Activated naive CD4-positive, alpha-beta T cell treated with anti-CD3 and anti-CD28 coated beads, Interleukin-2, amount 50 U/mL, for 72 hours (primary cell): ENCODE results near the gene L3HYPDH. TPM values are rescaled to one million over a fixed set of nuclear protein-coding genes. Genes with fewer than 3 reads are reported as not detected.

Experiments used
- ATAC-seq, 2 donors: fragments of 150-1000 bp; cut with Tn5 transposase; 2 replicates each; pipeline ENCODE4 v1.10.0; 2021; ENCODE audit warnings: mild to moderate bottlenecking in 2 of 2, moderate library complexity in 2 of 2
- DNase-seq, 2 donors: peaks; one replicate each; pipeline ENCODE4 v3.0.0; 2021 to 2022; ENCODE audit warnings: low spot score in 2 of 2
- H3K27ac Mint-ChIP-seq, 2 donors: one replicate each; pipeline ENCODE4 v1.8.0; 2022; ENCODE audit warnings: mild to moderate bottlenecking in 2 of 2, mixed read lengths in 2 of 2
- H3K36me3 Mint-ChIP-seq, 2 donors: one replicate each; pipeline ENCODE4 v1.8.0; 2022; ENCODE audit warnings: mixed read lengths in 2 of 2
- H3K9me3 Mint-ChIP-seq, 2 donors: one replicate each; pipeline ENCODE4 v1.8.0; 2022; ENCODE audit warnings: mixed read lengths in 2 of 2
- total RNA-seq, 2 donors: library from RNA; stranded (reverse); gene quantifications; one replicate each; pipeline ENCODE4 v1.2.3, GENCODE V29; 2022

L3HYPDH gene
- total RNA-seq, 2 donors from 2014 or later, result 6.4 to 16.2 TPM

DNA sequence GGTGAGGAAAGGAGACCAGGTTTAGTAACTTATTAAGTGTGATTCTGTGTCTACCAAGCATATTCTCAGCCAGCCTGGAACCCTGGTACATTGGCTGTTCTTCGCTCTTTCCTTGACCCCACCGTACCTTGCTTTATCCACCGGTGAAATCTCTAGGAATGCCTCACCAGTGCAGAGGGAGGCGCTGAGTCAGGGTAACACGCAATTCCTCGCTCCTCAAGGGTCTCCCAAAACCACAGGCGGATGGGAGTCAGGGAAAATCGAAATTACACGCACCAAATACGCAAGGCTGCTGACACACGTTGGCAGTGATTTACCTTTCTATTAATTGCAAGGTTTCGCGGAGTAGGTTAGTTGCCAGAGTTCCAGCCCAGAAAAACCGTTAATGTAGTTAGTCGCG is 845 bp downstream of the L3HYPDH start:
- Mint-ChIP-seq H3K9me3 (no peaks in the 10 kb centered on the region), H3K27ac (peak overlapping the region; percentile 90 to 92), H3K36me3 (peaks cover 13 to 23% of the 10 kb centered on the region in 2 donors)
- no peak for DNase-seq
- no peak for ATAC-seq

DNA sequence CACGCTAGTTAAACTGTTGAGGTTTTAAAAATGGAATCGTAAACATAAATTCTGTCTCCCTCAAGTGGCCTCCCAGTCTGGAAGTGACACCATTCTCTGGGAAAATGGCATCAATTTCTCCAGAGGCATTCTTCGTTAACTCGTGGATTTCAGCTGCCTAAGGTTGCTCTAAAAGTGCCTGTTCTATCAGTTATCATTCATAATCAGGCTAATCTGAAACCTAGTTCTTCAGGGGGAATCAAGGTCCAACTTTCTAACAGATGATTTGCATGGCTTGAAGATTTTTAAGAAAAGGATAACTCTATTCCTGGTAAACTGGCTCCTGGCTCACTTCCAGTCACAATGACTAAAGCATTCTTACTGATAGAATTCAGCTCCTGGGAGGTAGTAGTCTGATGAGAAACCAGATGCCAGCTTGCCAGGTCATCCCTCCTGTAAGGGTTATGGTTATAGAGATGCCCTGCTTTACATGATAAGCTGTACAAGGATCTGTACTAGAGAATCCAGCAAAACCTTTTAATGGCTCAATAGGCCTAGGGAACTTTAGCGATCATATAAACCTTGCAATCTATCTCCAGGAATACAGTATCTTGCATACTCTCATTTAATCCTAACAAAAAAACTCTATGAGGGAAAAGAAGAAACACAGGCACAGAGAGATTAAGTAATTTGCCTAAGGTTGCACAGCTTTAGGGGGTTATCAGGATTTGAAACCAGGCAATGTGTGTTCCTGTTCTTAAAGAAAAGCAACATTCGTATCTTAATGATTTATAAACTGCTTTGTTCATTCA is 1.5 kb downstream of the L3HYPDH start:
- no peak for DNase-seq
- no peak for ATAC-seq
- H3K27ac Mint-ChIP-seq, result peak overlapping the region; percentile 90 to 92
- peaks cover 13 to 20% of the 10 kb centered on the region in 2 donors for H3K36me3 Mint-ChIP-seq
- H3K9me3 Mint-ChIP-seq, result no peaks in the 10 kb centered on the region

DNA sequence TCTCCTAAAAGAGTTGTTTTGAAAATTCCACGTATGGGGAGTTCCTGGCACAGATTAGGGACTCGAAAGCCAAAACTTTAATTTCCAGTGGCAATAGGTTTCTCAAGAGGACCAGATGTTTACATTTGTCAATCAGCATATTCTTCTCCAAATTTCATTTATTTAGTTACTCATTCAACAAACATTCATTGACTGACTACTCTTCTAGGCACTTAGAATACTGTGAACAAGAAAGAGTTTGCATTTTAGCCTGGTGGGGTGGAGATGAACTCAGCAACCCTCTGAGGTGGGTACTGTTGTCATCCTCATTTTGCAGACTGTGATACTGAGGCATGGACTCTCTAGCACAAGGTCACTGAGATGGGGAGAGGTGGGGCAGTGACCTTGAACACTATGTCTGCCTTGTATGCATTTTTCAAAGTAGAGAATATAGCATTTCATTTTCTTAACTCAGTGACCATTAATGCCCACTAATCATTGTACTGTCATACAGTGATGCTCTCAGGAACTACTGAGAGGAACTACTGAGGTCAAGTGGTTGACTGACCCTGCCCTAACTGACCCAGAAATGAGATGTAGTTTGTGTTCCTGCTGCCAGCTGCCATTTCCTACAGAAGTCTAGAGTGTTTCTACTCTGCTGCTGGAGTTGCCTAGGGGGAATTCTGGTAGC is 2.2 kb downstream of the L3HYPDH start:
- H3K36me3 Mint-ChIP-seq, result peaks cover 13 to 20% of the 10 kb centered on the region in 2 donors
- no peaks in the 10 kb centered on the region for H3K9me3 Mint-ChIP-seq
- DNase-seq, result no peak
- no peak for ATAC-seq
- peak overlapping the region; percentile 29 to 90 for H3K27ac Mint-ChIP-seq

DNA sequence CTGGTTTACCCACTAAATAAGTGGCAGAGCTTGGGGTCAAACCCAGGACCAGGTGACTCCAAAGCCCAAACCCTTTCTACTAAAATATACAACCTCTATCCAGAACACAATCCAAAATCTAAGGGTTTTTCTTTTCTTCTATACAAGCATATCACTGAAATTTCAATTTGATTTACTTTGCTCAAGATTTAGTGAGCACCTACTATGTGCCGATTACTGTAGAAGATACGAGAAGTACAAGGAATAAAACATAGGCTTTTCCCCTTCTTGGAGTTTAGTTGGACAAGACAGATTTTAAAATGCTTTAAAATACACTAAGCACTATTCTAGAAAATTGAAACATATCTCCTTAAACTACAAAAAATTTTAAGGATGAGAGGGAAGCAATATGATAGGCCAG is 2.8 kb downstream of the L3HYPDH start:
- peaks cover 13 to 20% of the 10 kb centered on the region in 2 donors for H3K36me3 Mint-ChIP-seq
- no peak overlapping the region for H3K27ac Mint-ChIP-seq
- ATAC-seq, result no peak
- no peak for DNase-seq
- no peaks in the 10 kb centered on the region for H3K9me3 Mint-ChIP-seq

DNA sequence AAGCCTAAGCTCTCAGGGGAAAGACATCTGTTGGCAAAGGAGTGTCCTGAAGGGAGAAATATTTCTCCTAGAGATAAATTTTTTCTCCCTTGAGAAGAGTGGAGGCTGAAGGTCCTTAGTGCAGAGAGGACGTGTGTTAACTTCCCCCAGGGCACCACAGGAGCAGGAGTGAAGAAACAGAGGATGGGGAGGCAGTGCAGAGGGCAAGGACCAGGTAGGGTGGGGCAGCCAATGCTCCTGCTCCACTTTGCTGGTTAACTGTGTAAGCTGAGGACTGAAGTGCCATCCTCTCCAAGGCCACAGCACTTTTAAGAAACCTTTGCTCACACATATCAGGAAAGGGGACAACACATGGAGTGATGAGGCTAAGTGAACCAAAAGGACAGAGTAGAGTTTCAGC is 4.0 kb downstream of the L3HYPDH start:
- DNase-seq (no peak), ATAC-seq (no peak)
- H3K9me3 Mint-ChIP-seq, result no peaks in the 10 kb centered on the region
- peaks cover 13 to 19% of the 10 kb centered on the region in 2 donors for H3K36me3 Mint-ChIP-seq
- H3K27ac Mint-ChIP-seq, result peak overlapping the region in 1 of 2 donors; percentile 70

DNA sequence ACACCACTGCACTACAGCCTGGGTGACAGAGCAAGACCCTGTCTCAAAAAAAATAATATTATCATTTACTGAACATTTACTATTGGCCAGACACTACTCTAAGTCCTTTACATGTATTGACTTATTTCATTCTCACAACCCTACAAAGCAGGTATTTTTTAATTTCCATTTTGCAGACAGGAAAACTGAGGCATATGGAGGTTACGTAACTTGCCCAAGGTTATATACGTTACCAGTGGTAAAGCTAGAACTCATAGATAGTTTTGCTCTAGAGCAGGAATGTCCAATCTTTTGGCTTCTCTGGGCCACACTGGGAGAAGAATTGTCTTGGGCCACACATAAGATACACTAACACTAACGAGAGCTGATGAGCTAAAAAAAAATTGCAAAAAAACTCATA is 5.7 kb downstream of the L3HYPDH start:
- Mint-ChIP-seq H3K27ac (no peak overlapping the region), H3K9me3 (no peaks in the 10 kb centered on the region), H3K36me3 (peaks cover 13% of the 10 kb centered on the region in 2 donors)
- ATAC-seq, result no peak
- DNase-seq, result no peak

DNA sequence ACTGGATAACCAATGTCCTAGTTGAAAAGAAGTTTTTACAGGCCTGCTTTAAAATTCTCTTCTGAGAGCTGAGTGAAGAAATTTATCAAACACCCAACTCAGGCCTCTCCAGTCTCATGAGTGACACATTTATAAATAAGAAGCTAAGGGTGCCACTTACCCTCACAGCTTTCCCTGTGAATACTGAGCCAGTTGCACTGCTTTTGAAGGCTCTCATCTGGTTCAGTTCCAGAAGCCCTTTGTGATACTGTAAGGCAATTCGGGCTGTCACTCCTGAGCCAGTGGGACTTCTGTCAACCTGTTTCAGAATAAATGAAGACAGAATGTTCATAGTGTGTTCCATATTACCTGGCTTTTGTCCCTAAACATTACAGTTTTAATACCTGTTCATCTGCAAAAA is 8.5 kb downstream of the L3HYPDH start:
- Mint-ChIP-seq H3K36me3 (peaks cover 5 to 10% of the 10 kb centered on the region in 2 donors), H3K9me3 (no peaks in the 10 kb centered on the region), H3K27ac (no peak overlapping the region)
- DNase-seq (no peak), ATAC-seq (no peak)

DNA sequence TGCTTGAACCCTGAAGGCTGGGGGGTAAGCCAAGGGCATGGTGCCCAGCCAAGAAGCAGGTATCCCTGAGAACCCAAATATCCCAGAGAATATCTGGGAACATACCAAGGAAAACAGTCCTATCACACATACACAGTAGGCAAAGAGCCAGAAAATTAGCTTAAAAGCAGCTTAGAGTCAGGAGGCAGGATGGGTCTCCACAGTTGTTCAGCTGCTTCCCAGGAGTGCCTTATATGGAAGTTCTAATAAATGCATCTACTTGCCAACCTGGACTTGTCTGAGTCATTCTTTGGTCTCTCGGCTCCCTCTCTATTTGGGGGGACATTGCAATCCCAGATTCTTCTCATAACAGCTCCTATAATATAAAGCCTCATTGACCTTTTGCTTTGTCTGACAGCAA is 10.0 kb downstream of the L3HYPDH start:
- no peak for ATAC-seq
- H3K9me3 Mint-ChIP-seq, result no peaks in the 10 kb centered on the region
- no peak for DNase-seq
- H3K27ac Mint-ChIP-seq, result no peak overlapping the region
- H3K36me3 Mint-ChIP-seq, result peaks cover 0 to 6% of the 10 kb centered on the region in 2 donors

DNA sequence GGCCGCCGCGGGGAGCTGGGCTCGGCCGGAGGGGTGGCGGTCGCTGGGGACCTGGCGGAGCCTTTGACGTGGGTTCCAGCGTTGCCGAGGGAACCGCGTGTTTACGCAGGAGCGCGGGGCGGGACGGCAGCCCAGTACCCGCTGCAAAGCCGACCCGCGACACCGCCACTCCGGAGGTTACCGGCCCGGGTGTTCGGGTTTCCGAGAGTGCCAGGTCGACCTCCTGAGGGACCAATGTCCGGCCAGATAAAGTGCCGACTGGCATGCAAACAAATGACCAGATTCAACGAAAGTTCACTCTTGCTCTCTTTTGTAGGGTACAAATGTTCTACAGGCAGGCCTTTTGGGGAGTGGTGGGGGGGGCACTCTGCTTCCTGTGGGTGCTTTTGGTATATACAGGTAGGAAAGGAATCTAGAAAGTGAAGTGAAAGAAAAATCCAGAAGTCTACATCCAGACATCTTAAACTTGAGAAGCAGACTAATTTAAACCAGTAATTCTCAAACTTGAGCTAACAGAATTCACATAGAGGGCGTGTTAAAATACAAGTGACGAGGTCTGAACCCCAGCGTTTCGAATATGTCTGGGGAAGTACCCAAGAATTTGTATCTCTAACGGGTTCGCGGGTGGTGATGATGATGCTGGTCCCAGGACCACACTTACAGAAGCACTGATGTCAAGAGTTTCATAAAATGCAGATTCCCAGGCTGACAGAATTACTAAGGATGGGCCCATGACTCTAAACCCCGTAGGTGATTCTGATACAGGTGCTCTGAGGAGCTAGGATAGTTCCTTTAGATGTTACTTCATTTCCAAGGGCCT is 18.7 kb downstream of the L3HYPDH start, which contains the start of gene GPR135:
Gene GPR135 (minus strand): TSS at position 65 of the 820 bp plus-strand sequence. CDS start 154 bp downstream, outside the sequence.
- ATAC-seq (peak; percentile 40 to 48), DNase-seq (peak in 1 of 2 donors; percentile 29)
- Mint-ChIP-seq H3K36me3 (no peaks in the 10 kb centered on the region), H3K9me3 (no peaks in the 10 kb centered on the region), H3K27ac (peak within 1 kb of the TSS in 1 of 2 donors; percentile 56)

DNA sequence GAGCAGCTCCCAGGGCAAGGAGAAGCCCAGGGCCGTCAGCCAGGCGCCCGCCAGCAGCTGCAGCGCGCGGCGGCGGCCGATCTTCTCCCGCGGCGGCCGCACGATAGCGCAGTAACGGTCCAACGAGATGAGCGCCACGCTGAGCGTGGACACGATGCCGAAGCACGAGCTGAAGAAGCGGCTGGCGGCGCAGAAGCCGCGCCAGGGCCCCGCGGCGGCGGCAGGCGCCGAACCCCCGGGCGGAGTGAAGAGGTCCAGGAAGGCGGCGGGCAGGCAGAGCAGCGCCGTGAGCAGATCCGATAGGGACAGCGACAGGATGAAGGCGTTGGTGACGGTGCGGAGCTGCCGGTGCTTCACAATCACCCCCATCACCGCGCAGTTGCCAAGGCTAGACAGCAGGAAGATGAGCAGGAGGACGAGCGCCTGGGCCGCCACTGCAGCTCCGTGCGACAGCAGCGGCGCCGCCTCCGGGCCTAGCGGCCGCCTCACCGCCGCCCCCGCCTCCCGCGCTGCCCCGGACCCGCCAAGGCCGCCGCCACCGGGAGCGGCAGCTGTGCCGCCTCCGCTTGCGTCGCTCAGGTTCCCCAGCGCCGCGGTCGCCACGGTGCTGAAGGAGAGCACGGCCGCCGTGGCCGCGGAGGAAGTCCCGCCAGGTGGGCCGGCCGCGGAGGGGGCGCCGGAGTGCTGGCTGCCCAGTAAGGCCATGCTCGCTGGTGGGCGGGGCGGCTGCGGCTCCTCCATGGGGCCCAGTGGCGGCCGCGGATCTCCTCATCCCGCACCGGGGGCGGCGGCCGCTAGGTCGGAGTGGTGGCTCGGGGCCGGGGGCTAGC is 19.5 kb downstream of the L3HYPDH start:
- Mint-ChIP-seq H3K27ac (peak overlapping the region in 1 of 2 donors; percentile 56), H3K9me3 (no peaks in the 10 kb centered on the region), H3K36me3 (peaks cover 0 to 4% of the 10 kb centered on the region in 2 donors)
- ATAC-seq (peak; percentile 81 to 83), DNase-seq (peak; percentile 41 to 70)

DNA sequence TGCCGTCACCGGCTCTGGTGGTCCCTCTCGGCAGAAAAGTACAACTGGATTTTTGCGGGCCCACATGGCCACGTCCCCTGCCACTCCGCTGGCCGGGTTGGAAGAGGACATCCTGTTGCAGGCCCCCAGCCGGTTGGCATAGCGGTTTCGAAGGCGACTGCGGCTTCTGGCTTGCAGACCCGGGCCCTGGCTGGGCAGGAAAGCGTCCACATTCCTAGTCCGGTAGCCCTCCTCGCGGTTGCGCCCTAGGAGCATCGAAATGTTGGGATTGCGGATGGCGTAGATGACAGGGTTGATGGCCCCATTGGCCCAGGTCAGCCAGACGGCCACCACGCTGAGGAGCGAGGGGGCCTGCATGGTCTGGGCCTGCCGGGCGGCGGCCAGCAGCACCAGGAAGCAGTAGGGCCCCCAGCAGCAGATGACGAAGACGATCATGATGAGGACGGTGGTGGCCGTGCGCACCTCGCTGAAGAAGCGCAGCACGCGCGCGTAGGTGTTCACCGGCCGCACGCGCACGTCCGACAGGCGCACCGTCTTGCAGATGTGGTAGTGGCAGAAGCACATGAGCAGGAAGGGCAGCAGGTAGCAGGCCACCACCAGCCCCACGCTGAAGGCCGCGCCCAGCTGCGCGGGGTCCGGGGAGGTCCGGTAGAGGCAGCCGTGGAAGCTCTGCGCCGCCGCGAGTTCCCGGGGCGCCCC is 20.3 kb downstream of the L3HYPDH start:
- Mint-ChIP-seq H3K27ac (peak overlapping the region in 1 of 2 donors; percentile 56), H3K36me3 (peaks cover 0 to 11% of the 10 kb centered on the region in 2 donors), H3K9me3 (no peaks in the 10 kb centered on the region)
- DNase-seq (peak; percentile 40 to 57), ATAC-seq (peak; percentile 37 to 49)

DNA sequence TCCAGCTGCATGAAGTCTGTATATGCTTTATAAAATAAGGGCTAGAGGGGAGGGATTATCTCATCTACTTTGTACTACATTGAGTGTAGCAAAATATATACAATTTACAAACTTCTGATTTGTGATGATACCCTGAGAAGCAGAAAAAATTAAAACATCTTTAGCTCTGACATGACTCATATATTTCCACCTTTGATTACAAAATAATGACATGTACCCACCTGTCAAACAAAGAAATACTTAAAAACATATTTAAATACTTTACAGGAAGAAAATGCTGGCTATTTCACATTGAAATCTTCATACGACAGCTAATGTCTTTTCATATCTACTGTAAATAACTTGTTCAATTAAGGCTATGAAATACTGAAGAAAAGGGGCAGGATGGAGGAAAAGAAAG is 22.3 kb downstream of the L3HYPDH start:
- Mint-ChIP-seq H3K9me3 (no peaks in the 10 kb centered on the region), H3K36me3 (peaks cover 13 to 25% of the 10 kb centered on the region in 2 donors), H3K27ac (no peak overlapping the region)
- DNase-seq (no peak), ATAC-seq (no peak)

DNA sequence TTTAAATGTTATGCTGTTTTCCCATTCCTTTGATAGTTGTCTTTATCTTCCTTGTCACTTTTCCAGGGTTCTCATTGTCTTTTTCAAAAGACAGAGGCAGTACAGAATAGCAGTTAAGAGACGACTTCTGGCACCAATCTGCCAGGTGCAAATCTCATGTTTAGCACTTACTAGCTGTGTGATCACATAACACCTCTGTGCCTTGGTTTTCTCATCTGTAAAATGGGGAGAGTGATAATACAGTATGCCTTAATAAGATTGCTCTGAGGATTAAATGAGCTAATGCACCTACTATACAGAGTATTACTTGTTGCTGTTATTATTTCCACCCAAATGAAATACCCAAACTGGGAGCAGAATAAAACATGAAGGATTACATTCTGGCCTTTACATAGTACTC is 23.8 kb downstream of the L3HYPDH start:
- DNase-seq, result no peak
- ATAC-seq, result no peak
- H3K27ac Mint-ChIP-seq, result no peak overlapping the region
- no peaks in the 10 kb centered on the region for H3K9me3 Mint-ChIP-seq
- peaks cover 25 to 33% of the 10 kb centered on the region in 2 donors for H3K36me3 Mint-ChIP-seq

DNA sequence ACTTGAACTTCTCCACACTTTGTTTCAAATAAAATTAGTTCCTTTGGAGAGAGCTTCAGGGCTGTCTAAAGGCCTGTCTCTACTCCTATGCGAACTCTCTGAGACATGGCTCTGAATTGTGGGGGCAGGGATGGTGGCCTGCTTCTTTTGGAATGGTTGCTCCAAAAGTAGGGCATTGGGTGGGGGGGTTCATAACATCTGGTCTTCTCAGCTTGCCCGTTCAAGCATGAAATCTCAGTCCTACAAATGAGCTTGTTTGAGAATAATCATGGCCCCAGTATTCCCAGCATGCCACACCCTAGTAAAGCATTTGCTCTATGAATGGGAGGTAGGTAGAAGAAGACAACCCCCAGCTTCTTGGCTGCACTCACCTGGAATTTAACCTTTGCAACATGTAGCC is 25.7 kb downstream of the L3HYPDH start:
- Mint-ChIP-seq H3K9me3 (no peaks in the 10 kb centered on the region), H3K27ac (no peak overlapping the region), H3K36me3 (peaks cover 32 to 46% of the 10 kb centered on the region in 2 donors)
- DNase-seq (no peak), ATAC-seq (no peak)

DNA sequence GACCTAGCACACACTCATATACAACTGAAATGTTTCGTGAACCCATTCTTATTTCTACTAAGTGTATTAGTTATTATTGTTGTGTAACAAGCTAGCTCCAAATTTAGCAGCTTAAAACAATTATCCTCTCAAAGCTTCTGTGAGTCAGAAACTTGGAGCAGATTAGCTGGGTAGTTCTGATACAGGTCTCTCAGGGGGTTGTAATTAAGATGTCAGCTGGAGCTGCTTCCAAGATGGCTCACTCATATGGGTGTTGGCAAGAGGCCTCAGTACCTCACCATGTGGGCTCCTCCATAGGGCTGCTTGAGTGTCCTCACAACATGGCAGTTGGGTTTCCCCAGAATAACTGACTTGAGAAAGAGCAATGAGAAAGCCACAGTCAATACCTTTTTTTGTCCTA is 28.8 kb downstream of the L3HYPDH start:
- Mint-ChIP-seq H3K27ac (no peak overlapping the region), H3K9me3 (no peaks in the 10 kb centered on the region), H3K36me3 (peaks cover 32 to 50% of the 10 kb centered on the region in 2 donors)
- DNase-seq (no peak), ATAC-seq (no peak)
